HG03060 (cell line): ENCODE data around the gene CATSPERZ.
A peak's percentile ranks its signal among the peaks of the same experiment; 100 is the strongest.
"Not testable (repeated sequence)": the region's sequence is repeated elsewhere in the genome, so short reads cannot be mapped to it uniquely, and the experiment has no call there.

Experiments used
- ATAC-seq: cut with Tn5 transposase; IDR thresholded peaks from one replicate; pipeline ENCODE4 v1.9.1; 2021; ENCODE audit warnings: low read depth, moderate number of reproducible peaks; ENCODE audit not compliant: unreplicated experiment

The CATSPERZ gene

DNA sequence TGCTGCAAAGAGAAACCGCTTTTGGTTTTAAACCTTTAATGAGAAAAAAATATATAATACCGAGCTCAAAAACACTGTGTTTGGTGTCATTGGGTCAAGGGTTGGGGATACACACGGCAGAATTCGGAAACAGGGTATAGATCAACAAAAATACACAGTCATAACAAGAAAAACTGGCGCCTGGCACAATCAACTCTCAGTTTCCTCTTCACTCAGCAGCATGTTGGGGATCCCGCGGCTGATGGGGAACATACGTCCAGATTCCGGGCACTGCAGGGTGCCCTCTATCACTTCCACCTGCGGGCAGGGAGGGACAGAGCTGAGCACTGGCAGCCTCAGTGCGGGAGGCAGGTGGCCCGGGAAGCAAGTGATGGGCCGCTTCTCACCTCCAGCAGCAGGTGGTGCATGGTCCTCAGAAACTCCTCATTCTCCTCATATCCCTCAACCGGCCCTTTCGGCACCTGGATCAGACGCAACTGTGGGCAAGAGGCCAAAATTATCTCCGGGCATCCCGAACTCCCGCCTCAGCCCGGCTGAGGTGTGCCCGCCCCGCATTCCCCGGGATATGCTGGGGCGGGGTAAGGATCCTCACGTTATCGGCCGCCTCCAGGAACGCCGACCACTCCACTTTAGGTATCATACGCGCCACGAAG, 16.6 kb downstream of the CATSPERZ start:
- ATAC-seq, result no peak

DNA sequence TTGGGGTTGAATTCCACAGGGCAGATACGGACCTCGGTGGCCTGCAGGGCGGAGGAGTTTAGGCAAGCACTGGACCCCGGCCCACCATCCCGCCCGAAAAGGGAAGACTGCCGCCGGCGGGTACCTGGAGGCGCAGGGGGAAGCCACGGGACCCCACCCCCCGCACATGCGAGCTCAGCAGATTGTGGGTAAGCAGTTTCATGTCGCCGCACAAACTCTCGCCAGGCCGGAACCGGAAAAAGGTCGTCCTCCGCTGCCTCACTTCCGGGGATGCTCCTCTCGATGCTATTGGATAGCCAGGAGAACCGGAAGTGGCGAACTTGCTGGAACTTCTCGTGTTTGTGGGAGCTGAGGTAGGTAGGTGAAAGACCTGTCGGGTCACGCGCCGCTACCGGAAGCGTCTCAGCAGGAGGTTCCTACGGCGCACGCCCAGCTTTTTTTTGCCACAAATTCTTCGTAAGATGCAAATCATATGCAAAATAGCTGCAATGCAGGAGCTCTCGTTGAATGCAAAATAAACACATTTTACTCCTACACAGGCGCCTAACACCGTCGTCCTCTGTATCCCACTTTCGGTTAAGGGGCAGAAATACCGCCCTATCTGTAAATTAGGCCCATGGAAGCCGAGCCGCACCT, 17.3 kb downstream of the CATSPERZ start, which contains the start of gene TRMT112:
Gene TRMT112 (minus strand): TSS at position 235 of the 636 bp plus-strand sequence. CDS start 33 bp downstream, at position 202.
- ATAC-seq, result peak; percentile 40

DNA sequence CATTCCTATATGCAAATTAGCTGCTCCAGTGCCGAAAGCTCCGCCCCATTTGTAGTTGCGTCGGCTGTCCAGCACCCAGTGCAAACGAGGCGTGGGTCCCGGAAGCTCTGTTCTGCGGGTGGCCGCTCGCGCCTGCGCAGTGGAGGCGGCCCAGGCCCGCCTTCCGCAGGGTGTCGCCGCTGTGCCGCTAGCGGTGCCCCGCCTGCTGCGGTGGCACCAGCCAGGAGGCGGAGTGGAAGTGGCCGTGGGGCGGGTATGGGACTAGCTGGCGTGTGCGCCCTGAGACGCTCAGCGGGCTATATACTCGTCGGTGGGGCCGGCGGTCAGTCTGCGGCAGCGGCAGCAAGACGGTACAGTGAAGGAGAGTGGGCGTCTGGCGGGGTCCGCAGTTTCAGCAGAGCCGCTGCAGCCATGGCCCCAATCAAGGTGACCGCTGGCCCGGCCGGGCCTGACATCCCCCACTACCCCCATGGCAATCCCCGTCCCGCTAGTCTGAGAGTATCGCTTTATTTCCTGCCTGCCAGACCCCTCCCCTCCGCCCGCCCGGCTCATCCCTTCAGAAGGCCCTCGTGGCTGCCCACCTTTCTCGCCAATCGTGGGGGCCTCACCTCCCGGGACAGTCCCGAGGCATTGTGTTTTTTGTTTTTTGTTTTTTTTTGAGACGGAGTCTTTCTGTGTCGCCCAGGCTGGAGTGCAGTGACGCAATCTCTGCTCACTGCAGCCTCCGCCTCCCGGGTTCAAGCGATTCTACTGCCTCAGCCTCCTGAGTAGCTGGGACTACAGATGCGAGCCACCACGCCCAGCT, 18.0 kb downstream of the CATSPERZ start, which contains the start of gene PRDX5:
Gene PRDX5 (plus strand): TSS at position 161 of the 805 bp plus-strand sequence. CDS start 95 bp downstream, at position 256.
- peak; percentile 33 for ATAC-seq

DNA sequence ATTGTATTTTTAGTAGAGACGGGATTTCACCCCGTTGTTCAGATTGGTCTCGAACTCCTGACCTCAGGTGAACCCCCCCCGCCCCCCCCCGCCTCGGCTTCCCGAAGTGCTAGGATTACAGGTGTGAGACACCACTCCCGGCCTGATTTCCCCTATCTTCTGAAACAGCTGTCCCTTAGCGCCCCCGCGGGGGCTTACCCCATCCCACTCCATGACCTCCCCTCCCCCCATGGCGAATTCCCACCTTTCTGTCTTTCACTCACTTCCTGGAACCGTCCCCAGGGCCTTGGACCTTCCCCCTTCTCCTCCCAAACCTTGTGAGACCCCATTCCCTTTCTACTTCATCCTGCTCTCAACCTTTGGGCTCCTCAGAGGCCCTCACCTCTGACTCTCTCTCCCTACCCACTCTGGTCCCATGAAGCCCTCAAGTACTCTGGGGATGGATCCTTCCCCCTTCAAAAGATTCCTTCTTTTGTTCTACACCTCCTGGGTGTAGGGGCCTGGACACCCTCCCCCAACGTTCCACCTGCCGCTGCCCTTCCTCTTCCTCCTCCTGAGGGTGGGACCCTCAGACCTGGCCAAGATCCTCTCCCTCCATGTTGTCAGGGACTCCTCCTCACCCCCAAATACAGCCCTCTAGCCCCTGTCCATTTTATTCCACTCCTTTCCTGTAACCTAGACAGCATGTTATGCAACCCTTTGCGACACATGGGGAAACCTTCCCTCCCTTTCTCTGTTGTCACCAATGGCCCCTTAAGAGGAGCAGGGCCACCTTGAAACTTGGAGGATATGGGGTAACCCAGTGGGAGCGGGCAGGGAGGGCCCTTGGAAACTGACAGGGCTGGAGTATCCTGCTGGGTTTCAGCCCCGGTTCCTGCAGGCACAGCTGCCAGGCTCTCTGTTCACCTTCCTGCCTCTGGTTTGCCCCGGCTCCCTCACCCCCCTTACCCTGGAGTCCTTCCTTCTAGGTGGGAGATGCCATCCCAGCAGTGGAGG, 18.9 kb downstream of the CATSPERZ start:
- no peak for ATAC-seq

DNA sequence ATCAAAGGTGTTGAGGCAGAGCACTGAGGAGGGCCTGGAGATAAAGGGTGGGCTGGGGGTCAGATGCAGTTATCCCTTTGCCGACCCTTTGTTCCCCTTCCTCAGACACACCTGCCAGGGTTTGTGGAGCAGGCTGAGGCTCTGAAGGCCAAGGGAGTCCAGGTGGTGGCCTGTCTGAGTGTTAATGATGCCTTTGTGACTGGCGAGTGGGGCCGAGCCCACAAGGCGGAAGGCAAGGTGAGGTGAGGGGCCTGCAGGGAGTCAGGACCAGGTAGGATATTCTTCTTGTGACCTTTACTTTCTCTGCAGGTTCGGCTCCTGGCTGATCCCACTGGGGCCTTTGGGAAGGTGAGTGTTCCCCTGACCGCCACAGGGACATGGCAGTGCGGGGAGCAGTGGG, 20.4 kb downstream of the CATSPERZ start:
- no peak for ATAC-seq

DNA sequence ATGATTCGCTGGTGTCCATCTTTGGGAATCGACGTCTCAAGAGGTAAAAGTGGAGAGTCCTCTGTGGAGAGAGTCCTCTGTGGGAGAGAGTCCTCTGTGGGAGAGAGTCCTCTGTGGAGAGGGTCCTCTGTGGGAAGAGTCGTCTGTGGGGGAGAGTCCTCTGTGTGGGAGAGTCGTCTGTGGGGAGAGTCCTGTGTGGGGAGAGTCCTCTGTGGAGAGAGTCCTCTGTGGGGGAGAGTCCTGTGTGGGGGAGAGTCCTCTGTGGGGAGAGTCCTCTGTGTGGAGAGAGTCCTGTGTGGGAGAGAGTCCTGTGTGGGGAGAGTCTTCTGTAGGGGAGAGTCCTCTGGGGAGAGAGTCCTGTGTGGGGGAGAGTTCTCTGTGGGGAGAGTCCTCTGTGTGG, 20.9 kb downstream of the CATSPERZ start:
- ATAC-seq, result no peak

DNA sequence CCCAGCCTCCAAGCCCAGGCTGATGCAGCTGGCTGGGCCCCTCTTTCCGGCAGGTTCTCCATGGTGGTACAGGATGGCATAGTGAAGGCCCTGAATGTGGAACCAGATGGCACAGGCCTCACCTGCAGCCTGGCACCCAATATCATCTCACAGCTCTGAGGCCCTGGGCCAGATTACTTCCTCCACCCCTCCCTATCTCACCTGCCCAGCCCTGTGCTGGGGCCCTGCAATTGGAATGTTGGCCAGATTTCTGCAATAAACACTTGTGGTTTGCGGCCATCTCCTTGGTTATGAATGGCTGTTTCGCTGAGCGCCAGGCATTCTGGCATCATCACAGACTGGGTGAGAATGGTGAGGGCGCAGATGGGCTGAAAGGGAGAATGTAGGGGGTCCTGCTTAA, 21.4 kb downstream of the CATSPERZ start:
- no peak for ATAC-seq

DNA sequence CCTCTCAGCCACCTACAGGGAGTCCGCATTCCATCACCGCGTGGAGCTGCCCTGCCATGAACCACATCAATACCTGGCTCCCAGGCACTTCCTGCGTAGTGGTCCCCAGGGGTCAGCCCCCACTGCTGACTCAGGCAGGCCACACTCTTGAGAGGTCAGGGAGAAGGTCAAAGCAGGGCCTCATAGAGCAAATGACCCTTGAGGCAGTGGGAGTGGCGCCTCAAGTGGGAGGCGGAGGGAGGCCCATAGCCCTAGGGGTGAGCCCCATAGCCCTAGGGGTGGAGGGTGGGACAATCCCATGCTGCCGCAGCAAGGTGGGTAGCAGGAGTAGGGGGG, 22.7 kb downstream of the CATSPERZ start:
- ATAC-seq, result no peak

DNA sequence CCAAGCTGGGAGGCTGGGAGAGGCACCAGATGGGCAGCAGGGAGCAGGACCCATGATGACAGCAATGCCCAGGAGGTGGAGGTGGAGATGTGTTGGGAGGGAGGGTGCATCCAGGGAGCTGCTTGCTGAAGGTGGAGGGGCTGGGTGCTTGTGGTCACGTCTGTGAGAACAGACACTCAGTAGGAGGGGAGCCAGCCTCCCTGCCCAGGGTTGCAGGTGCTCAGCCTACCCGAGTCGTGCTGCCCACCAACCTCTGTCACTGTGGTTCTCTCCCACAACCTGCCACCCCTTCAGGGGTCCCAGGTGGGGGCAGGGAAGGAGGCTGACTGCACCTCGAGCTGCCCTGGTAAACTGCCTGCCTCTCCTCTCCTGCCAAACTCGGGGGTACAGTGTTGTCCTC, 23.2 kb downstream of the CATSPERZ start:
- no peak for ATAC-seq

DNA sequence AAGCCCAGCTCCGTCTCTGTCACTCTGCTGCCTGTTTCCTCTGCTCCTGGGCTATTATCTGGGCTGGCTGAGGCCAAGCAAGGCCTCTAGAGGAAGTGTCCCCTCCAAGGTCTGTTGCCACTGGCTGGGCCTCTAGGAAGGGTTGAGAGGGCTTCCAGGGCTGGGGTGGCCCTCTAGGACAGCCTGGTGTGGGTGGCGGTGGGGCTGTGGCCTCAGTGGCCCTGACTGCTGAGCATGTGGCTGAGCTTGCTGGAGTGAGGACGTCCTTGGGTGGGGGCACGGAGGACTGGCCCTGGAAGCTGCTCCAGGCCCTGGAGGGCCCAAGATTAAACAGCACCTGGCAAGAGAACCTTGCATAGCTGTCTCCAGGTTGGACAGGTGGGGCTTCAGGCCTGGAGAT, 23.8 kb downstream of the CATSPERZ start:
- not testable (repeated sequence) for ATAC-seq

DNA sequence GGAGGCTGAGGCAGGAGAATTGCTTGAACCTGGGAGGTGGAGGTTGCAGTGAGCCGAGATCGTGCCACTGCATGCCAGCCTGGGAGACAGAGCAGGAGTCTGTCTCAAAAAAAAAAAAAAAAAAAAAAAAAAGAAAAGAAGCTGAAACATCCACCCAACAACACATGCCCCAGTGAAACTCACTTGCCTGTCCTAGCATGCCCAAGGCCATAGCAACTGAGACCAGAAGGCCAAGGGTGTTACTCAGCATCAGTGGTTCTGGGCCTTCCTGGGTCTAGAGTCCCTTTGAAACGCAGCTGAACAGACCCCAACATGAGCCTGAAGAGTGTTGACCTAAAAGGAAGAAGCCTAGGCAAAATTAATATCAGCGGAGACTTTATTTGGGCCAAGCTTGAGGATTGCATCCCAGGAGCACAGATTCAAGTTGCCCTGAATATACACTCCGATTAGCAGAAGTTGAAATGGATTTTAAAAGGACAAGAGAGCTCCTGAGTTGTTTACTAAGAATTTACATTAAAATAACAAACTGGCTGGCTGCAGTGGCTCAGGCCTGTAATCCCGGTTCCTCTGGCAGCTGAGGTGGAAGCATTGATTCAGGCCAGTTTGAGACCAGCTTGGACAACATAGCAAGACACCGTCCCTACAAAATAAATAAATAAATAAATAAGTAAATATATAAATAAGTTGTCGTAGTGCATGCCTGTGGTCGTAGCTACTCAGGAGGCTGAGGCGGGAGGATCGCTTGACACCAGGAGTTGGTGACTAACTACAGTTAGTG, 24.7 kb downstream of the CATSPERZ start:
- no peak for ATAC-seq

DNA sequence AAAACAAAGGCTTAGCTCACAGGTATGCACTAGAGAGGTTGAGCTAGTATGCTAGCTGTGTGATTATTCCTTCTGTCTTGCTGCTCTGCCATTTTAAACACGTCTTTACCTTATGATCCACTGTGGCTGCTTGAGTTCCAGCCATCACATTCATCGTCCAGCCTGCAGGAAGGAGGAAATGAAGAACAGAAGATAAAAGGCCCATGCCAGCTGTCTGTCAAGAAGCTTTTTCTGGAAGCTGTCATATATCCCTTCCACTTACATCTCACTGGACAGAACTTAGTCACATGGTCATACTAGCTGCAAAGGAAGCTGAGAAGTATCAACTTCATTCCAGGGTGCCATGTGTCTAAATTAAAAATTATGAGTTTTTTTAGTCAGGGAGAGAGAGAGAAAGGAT, 27.2 kb downstream of the CATSPERZ start:
- ATAC-seq, result no peak

DNA sequence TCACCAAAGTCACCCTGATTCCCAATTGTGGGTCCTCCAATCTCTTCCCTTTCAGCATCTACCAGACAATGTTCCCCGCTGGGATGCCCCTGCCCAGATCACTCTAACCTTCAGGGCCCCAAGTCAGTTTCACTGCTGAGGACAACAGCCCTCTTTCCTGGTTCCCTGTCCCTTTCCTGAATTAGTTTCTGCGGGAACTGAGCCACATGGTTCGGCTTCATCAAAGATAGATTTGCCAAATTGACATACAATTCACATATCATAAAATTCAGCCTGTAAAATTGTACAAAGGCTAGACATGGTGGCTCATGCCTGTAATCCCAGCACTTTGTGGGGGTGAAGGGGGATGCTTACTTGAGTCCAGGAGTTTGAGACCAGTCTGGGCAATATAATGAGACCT, 27.8 kb downstream of the CATSPERZ start:
- ATAC-seq, result no peak

DNA sequence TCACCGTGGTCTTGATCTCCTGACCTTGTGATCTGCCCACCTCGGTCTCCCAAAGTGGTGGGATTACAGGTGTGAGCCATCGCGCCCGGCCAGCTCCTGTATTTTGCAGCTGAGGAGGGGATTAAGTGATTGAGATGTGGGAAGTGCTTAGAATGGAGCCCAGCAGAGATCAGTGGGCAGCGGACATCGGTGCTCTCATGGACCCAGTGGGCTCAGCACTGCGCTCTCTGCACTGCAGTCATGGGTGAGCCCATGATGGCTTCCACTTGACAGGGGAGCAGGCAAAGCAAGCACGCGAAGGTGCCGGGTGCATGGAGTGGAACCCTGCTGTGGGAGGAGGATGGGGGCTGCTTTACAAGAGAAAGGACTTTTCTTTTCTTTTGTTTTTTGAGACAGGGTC, 30.7 kb downstream of the CATSPERZ start:
- ATAC-seq, result no peak

DNA sequence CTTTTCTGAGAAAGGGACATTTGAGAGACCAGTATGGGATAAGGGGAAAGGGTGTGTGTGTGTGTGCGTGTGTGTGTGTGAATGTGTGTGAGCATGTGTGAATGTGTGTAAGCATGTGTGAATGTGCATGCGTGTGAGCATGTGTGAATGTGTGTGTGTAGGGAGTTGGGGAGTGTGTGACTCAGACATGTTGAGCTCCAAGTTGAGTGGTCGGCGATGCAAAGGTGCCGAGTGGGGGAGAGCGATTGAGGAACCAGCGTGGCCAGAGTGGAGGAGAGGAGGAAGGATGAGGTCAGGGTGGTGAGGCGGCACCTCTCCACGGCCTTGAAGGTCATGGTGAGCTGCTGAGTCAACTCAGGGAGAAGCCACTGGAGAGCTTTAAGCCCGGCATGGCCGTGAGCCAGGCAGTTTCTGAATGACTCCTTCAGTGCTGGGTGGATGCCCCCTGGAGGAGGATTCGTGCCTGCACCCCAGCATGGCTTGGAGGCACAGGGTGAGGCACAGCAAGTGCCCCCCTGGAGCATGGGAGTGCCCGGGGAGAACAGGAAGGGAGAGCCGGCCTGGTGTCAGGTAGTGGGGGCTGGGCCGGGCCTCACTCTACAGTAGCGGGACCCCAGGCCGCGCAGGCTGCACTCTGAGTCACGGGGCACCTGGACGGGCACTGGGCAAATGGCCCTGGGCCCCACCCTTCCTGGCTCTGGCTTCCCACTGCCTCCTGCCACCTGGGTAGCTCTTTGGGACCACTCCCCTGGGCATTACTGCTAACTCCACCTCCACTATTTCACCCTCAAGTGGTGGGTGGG, 31.6 kb downstream of the CATSPERZ start:
- no peak for ATAC-seq

DNA sequence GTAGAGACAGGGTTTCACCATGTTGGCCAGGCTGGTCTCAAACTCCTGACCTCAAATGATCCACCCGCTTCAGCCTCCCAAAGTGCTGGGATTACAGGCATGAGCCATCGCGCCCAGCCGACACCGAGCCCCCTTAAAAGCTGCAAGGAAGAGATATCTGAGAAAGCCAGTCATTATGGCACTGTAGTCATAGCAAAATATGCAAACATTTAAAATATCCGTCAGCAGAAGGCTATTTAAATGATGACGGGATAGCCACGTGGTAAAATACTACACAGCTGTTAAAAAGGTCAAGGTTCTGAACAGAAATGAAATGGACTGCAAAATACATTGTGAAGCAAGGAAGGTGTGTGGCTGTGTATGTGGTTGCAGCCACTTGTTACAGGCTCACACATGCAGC, 33.4 kb downstream of the CATSPERZ start:
- ATAC-seq, result no peak

DNA sequence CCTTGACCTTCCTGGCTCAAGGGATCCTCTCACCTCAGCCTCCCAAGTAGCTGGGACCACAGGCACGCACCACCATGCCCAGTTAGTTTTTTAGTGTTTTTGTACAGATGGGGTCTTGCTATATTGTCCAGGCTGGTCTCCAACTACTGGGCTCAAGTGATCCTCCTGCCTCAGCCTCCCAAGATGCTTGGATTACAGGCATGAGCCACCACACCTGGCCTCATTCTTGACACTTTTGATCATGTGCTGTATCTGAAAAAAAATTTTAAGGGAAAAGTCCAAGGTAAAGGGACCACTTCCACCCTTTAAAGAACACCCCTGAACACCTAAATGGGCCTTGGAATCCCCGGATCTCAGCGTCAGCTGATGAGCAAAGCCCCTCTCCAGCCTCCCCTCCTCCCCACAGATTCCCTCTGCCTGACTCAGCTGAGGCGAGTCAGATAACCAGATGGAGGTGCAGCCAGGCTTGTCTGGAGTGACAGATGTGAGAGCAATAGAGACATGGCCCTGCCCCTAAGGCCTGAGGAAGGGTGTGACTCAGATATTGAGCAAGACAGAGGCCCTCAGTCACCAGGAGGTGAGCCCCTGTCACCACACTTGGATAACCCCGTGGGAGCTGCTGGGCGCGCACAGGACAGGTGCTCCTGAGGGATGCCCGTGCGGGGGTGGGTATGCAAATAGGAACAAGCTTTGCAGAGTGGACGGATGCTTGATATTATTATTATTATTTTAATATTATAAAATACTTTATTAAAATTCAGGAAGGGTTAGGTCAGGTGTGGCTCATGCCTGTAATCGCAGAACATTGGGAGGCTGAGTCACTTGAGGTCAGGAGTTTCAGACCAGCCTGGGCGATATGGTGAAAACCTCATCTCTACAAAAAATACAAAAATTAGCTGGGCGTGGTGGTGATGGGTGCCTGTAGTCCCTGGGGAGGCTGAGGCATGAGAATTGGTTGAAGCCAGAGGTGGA, 34.9 kb downstream of the CATSPERZ start:
- ATAC-seq, result peak; percentile 61
